HG02610 (cell line): ENCODE results near the gene MEIS3.
"Not testable (repeated sequence)": the region's sequence is repeated elsewhere in the genome, so short reads cannot be mapped to it uniquely, and the experiment has no call there.

Experiments used
- ATAC-seq: cut with Tn5 transposase; IDR thresholded peaks from one replicate; pipeline ENCODE4 v1.9.1; 2021; ENCODE audit warnings: mild to moderate bottlenecking, moderate library complexity; ENCODE audit not compliant: unreplicated experiment

The MEIS3 gene

GRCh38 chr19:47388721-47389120, 30.6 kb downstream of the MEIS3 start:
- not testable (repeated sequence) for ATAC-seq

- not testable (repeated sequence) for ATAC-seq
Measured at GRCh38 chr19:47387623-47388022, 31.7 kb downstream of the MEIS3 start.

GRCh38 chr19:47386582-47386981, 32.7 kb downstream of the MEIS3 start:
- not testable (repeated sequence) for ATAC-seq

- not testable (repeated sequence) for ATAC-seq
Measured at GRCh38 chr19:47384533-47384932, 34.8 kb downstream of the MEIS3 start.

- ATAC-seq, result not testable (repeated sequence)
Measured at GRCh38 chr19:47383890-47384289, 35.4 kb downstream of the MEIS3 start.

GRCh38 chr19:47381653-47382279, 37.6 kb downstream of the MEIS3 start:
- no peak for ATAC-seq

GRCh38 chr19:47381121-47381520, 38.2 kb downstream of the MEIS3 start:
- no peak for ATAC-seq

- ATAC-seq, result no peak
Measured at GRCh38 chr19:47380559-47380958, 38.8 kb downstream of the MEIS3 start.

- no peak for ATAC-seq
Measured at GRCh38 chr19:47379381-47379938, 39.9 kb downstream of the MEIS3 start.

GRCh38 chr19:47378246-47378645, 41.1 kb downstream of the MEIS3 start:
- ATAC-seq, result no peak

- ATAC-seq, result no peak
Measured at GRCh38 chr19:47377801-47378200, 41.5 kb downstream of the MEIS3 start.

- no peak for ATAC-seq
Measured at GRCh38 chr19:47377208-47377701, 42.1 kb downstream of the MEIS3 start.

- no peak for ATAC-seq
Measured at GRCh38 chr19:47376589-47377144, 42.7 kb downstream of the MEIS3 start.

- no peak for ATAC-seq
Measured at GRCh38 chr19:47375694-47376588, 43.4 kb downstream of the MEIS3 start.

GRCh38 chr19:47374876-47375693, 44.2 kb downstream of the MEIS3 start:
- ATAC-seq, result no peak

- ATAC-seq, result no peak
Measured at GRCh38 chr19:47373246-47374240, 45.8 kb downstream of the MEIS3 start.

GRCh38 chr19:47372603-47373002, 46.7 kb downstream of the MEIS3 start:
- no peak for ATAC-seq

GRCh38 chr19:47371261-47371660, 48.1 kb downstream of the MEIS3 start:
- no peak for ATAC-seq

- ATAC-seq, result no peak
Measured at GRCh38 chr19:47370045-47370611, 49.2 kb downstream of the MEIS3 start.
